AG08395 (cell line): Measurements from ENCODE around the gene OSTN.
"Not testable (repeated sequence)": the region's sequence is repeated elsewhere in the genome, so short reads cannot be mapped to it uniquely, and the experiment has no call there.

Experiments used
- DNase-seq: peaks from one replicate; pipeline ENCODE4 v3.0.0; 2012; ENCODE audit warnings: mixed read lengths, low spot score

OSTN gene

GRCh38 chr3:191198932-191199331, at the start of gene OSTN:
Gene OSTN (plus strand): TSS chr3:191199241. CDS start chr3:191212533, 13,292 bp downstream.
- DNase-seq, result no peak

GRCh38 chr3:191151653-191152052, 47.4 kb upstream of the OSTN start:
- no peak for DNase-seq

- DNase-seq, result no peak
Observed at GRCh38 chr3:191154827-191155226, 44.2 kb upstream of the OSTN start.

GRCh38 chr3:191158247-191158646, 40.8 kb upstream of the OSTN start:
- DNase-seq, result no peak

GRCh38 chr3:191158815-191159214, 40.2 kb upstream of the OSTN start:
- DNase-seq, result no peak

- DNase-seq, result no peak
Observed at GRCh38 chr3:191165802-191166201, 33.2 kb upstream of the OSTN start.

GRCh38 chr3:191166368-191166767, 32.7 kb upstream of the OSTN start:
- no peak for DNase-seq

GRCh38 chr3:191169566-191169965, 29.5 kb upstream of the OSTN start:
- DNase-seq, result no peak

GRCh38 chr3:191170097-191170496, 28.9 kb upstream of the OSTN start:
- no peak for DNase-seq

- no peak for DNase-seq
Observed at GRCh38 chr3:191175102-191175501, 23.9 kb upstream of the OSTN start.

GRCh38 chr3:191176038-191176785, 22.8 kb upstream of the OSTN start:
- no peak for DNase-seq

- not testable (repeated sequence) for DNase-seq
Observed at GRCh38 chr3:191185382-191185781, 13.7 kb upstream of the OSTN start.

- DNase-seq, result not testable (repeated sequence)
Observed at GRCh38 chr3:191188246-191188645, 10.8 kb upstream of the OSTN start.

GRCh38 chr3:191192270-191192669, 6.8 kb upstream of the OSTN start:
- DNase-seq, result not testable (repeated sequence)

GRCh38 chr3:191192941-191193340, 6.1 kb upstream of the OSTN start:
- no peak for DNase-seq

- DNase-seq, result no peak
Observed at GRCh38 chr3:191197761-191198306, 1.2 kb upstream of the OSTN start.

- no peak for DNase-seq
Observed at GRCh38 chr3:191198480-191198879, 561 bp upstream of the OSTN start.

- DNase-seq, result no peak
Observed at GRCh38 chr3:191210032-191210431, 11.0 kb downstream of the OSTN start.

- no peak for DNase-seq
Observed at GRCh38 chr3:191216510-191216909, 17.5 kb downstream of the OSTN start.

GRCh38 chr3:191217301-191217700, 18.3 kb downstream of the OSTN start:
- peak; percentile 4 for DNase-seq

- DNase-seq, result no peak
Observed at GRCh38 chr3:191220908-191221307, 21.9 kb downstream of the OSTN start.

GRCh38 chr3:191221638-191222037, 22.6 kb downstream of the OSTN start:
- DNase-seq, result no peak

GRCh38 chr3:191227541-191227940, 28.5 kb downstream of the OSTN start:
- no peak for DNase-seq

- no peak for DNase-seq
Observed at GRCh38 chr3:191234216-191234615, 35.2 kb downstream of the OSTN start.
